SKM-1 (cell line): ENCODE measurements around the gene POLE.
"Not testable (repeated sequence)": the region's sequence is repeated elsewhere in the genome, so short reads cannot be mapped to it uniquely, and the experiment has no call there.

ENCODE experiments used
- DNase-seq: peaks from one replicate; lab custom pipeline; 2025; ENCODE audit not compliant: unreplicated experiment; lab: John Stamatoyannopoulos, UW

The POLE gene

GRCh38 chr12:132719141-132719953, 32.2 kb upstream of the POLE start:
- DNase-seq: no peak

DNA sequence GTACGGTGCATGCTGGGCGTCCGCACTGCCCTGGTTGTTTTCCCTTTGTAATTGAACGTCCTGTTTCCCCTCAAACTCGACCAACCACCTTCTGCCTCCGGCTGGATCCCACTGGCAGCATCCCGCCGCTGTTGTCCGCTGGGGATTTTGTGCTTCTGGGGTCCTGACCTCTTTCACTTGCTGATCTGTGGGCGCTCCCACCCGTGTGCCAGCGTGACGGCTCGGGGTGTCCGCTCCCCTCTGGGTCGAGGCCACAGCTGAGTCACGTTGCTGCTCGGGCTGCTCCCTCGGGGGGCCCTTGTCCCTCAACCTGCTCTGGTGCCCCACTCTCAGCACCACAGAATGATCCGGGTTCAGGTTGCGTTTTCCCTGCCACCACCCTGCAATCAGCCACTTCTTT, 31.5 kb upstream of the POLE start:
- DNase-seq: no peak

- no peak for DNase-seq
Observed at GRCh38 chr12:132717531-132718387, 30.6 kb upstream of the POLE start.

DNA sequence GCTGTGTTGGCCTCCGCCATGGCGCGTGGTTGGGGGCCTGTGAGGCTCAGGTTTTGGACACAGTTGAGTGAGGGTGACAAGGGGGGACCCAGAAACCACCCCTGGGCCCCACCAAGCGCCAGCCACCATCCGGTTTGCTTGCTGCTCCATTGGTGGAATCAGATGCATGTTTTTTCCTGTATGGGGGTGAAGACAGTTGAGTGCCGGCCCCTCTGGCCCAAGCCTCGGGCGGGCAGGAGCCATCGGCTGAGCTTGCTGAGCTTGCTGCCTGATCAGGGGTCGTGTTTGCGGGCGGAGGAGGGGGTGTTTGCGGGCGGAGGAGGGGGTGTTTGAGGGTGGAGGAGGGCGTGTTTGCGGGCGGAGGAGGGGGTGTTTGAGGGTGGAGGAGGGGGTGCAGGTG, 29.9 kb upstream of the POLE start:
- no peak for DNase-seq

DNA sequence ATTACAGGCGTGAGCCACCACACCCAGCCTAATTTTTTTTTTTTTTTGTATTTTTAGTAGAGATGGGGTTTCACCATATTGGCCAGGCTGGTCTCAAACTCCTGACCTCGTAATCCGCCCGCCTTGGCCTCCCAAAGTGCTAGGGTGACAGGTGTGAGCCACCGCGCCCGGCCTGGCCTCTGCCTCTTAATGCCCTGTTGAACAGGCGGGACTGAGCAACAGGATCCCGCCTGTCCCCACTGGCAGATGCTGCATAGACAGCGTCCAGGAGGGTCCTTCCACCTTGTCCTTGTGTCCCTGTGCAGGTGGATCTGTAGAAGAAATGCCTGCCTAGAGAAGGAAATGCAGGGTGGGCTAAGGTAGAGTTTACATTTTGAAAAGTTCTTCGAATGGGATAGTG, 29.2 kb upstream of the POLE start:
- no peak for DNase-seq

DNA sequence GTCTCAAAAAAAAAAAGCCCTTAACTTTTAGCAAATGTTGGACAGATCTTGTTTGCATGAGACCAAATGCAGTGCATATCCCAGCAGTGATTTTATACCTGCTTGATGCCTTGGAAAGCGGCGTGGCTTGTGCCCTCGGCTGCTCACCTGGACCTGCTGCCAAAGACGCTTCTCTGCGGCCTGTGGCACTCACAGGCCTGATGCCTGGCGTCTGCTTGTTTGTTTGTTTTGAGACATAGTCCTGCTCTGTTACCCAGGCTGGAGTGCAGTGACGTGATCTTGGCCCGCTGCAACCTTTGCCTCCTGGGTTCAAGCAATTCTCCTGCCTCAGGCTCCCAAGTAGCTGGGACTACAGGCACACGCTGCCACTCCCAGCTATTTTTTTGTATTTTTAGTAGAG, 28.7 kb upstream of the POLE start:
- DNase-seq: no peak

DNA sequence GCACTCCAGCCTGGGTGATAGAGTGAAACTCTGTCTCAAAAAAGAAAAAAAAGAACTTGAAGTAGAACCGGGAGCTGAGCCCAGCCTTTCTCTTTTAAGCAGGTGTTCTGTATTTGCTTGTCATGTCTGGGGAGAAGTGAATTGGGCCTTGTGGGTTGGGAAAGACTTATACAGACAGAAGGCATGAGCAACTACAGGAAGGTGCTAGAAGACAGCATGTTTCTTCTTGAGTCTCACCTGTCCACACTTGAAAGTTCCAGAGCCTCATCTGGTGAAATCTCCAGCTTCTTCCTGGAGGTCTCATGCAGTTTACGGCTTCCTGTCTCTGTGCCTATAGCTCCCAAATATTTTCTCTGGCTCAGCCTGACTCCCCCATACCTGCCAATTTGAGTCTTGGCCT, 26.0 kb upstream of the POLE start:
- no peak for DNase-seq

DNA sequence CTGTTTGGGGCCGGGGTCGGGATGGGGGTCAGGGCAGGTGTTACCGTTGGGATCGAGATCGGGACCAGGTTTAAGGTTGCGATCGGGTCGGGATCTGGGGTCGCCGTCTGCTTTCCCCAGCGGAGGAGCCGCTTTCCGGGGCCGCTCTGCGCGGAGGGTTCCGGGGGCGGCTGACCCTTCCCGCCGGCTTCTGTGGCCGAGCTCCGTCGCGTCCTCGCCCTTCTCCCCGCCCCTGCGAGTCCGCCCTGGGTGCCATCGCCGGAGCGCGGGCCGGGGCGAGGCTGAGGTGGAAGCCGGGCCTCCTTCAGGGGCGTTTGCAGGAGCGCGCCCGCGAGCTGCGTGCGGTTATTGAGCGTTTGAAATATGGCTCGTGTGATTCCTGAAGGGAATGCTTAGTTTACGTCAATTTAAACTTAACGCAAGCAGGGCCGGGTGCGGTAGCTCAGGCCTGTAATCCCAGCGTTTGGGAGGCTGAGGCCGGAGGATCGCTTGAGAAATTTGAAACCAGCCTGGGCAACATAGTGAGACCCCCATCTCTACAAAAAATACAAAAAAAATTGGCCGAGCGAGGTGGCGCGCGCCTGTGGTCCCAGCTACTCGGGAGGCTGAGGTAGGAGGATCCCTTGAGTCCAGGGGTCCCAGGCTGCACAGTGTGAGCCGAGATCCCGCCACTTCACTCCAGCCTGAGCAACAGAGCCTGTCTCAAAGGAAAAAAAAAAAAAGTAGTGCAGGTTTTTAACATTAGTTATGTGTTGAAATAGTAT, 24.1 kb upstream of the POLE start:
- no peak for DNase-seq

GRCh38 chr12:132710405-132711079, 23.4 kb upstream of the POLE start, which contains the start of gene PGAM5:
Gene PGAM5 (plus strand): TSS chr12:132710842. CDS start chr12:132710877, 35 bp downstream.
- DNase-seq: peak; percentile 16

- no peak for DNase-seq
Observed at GRCh38 chr12:132710043-132710404, 22.9 kb upstream of the POLE start.

- no peak for DNase-seq
Observed at GRCh38 chr12:132708150-132708549, 21.0 kb upstream of the POLE start.

GRCh38 chr12:132707241-132707640, 20.1 kb upstream of the POLE start:
- no peak for DNase-seq

DNA sequence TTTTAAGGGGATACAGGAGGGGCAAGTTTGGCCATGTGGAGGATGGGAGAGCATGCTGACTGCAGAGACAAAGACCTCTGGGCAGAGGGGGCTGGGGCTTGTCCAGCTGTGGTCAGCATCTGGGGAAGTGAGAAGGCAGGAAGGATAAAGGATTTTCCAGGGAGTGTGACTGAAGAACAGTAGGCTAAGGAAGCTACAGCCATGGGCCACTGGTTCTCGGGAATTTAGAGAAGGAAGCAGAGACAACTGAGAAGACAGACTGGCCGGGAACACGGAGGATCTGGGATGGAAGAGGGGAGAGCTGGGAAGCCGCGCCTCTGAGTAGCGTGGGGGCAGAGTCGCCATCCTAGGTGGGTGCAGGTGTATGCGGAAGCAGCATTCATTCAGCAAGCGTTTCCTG, 16.5 kb upstream of the POLE start:
- no peak for DNase-seq

DNA sequence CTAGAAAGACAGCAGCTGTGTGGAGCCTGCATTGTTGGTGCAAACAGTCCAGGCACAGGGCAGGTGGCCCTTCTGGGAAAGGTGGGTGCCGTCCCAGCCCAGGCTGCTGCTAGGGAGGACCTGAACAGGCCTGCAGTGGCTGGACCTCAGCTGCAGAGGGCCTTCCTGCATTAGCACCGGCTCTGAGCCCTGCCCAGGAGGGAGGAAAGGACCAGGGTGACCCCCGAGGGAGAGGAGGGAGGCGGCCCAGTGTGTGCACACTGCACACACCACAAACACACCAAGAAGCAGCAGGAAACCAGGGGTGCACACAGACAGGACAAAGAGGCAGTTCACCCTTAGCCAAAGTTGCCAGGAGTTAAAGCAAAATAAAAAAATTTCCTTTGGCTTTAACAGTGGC, 15.5 kb upstream of the POLE start:
- DNase-seq: no peak

DNA sequence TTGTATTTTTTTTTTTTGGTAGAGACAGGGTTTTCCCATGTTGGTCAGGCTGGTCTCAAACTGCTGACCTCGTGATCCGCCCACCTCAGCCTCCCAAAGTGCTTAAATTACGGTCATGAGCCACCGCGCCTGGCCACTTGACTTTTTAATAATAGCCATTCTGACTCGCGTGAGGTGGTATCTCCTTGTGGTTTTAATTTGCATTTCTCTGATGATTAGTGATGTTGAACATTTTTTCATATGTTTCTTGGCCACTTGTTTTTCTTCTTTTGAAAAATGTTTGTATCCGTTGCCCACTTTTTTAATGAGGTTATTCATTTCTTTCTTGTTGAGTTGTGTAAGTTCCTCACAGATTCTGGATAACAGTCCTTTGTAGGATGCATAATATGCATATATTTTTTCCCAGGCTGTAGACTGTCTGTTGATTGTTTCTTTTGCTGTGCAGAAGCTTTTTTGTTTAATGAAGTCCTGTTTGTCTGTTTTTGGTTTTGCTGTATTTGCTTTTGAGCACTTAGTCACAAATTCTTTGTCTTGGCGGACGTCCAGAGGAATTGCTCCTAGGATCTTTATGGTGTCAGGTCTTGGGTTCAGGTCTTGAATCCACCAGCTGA, 13.2 kb upstream of the POLE start:
- DNase-seq: no peak

DNA sequence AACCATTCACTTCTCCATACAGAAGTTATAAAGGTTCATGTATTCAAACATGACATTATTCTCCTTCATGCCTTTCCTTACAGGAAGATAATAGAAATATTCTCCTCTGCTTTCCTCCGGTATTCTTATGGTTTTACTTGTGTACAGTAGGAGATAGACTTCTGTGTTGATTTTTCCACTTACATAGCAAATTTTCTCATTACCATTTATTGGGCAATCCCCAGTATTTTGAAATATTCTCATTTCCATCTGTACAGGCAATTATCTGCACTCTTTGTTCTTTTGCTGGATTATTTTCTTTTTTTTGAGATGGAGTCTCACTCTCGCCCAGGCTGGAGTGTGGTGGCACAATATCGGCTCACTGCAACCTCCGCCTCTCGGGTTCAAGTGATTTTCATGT, 11.2 kb upstream of the POLE start:
- DNase-seq: no peak

- no peak for DNase-seq
Observed at GRCh38 chr12:132695431-132695830, 8.3 kb upstream of the POLE start.

- not testable (repeated sequence) for DNase-seq
Observed at GRCh38 chr12:132694888-132695287, 7.7 kb upstream of the POLE start.

- not testable (repeated sequence) for DNase-seq
Observed at GRCh38 chr12:132692030-132692429, 4.9 kb upstream of the POLE start.

DNA sequence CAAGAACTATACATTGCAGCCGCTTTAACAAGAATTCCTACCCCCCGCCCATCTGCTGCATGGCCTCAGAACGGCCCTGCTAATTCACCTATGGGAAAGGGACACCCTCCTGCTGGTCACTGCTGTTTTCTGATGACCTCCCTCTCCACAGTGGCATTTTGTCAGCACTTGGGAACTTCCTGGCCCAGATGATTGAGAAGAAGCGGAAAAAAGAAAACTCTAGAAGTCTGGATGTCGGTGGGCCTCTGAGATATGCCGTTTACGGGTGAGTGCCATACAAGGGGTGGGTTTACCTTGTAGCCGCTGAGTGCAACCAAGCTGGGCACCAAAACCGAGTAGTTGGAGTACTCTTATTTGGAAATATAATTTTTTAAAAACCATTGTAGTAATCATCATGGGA, 3.0 kb upstream of the POLE start:
- DNase-seq: no peak

GRCh38 chr12:132689227-132689626, 2.1 kb upstream of the POLE start:
- DNase-seq: no peak
